Endothelial cell of umbilical vein (primary cell): ENCODE data around the gene PCYT1B. TPM values are rescaled to one million over a fixed set of nuclear protein-coding genes. Genes with fewer than 3 reads are reported as not detected.
A peak's percentile ranks its signal among the peaks of the same experiment; 100 is the strongest.

Experiments used
- BruUV-seq: library from RNA; stranded (reverse); fragments of 400-500 nt; replicated peaks from 2 replicates; lab custom pipeline; 2021; lab: Mats Ljungman, UMichigan
- CTCF ChIA-PET: fragments of 300-600, 350-600 bp; sonication (Branson Sonifier 250); formaldehyde crosslinking; loops from one replicate; lab custom pipeline; 2021; ENCODE audit warnings: antibody characterized with exemption, inconsistent platforms; lab: Charles Lee
- POLR2A ChIA-PET: fragments of 300-600, 350-600 bp; sonication (Branson Sonifier 250); formaldehyde crosslinking; loops from one replicate; lab custom pipeline; 2021; ENCODE audit warnings: antibody characterized with exemption, inconsistent platforms; lab: Charles Lee
- DNase-seq: peaks from one replicate; pipeline ENCODE4 v3.0.0-alpha.2; 2011; ENCODE audit warnings: low read depth, low spot score
- FAIRE-seq: peaks from 2 replicates; lab custom pipeline; 2011; peaks lifted over from hg19 to GRCh38; lab: Jason Lieb, UNC
- H2AFZ ChIP-seq: 2 replicates; pipeline ENCODE4 v1.6.0; 2012; ENCODE audit warnings: low read depth, low read length, control low read depth, inconsistent platforms
- H3K27ac ChIP-seq: 2 replicates; pipeline ENCODE4 v1.5.1; 2011; ENCODE audit warnings: low read depth, mild to moderate bottlenecking, control low read depth, low read length, moderate library complexity; ENCODE audit not compliant: insufficient read depth
- H3K27me3 ChIP-seq, 2 experiments: 2 replicates each; pipeline versions ENCODE4 v1.6.0 to v1.6.1; 2011; ENCODE audit warnings: low read length in 2 of 2, mixed read lengths in 1 of 2; ENCODE audit not compliant: control insufficient read depth in 2 of 2, insufficient read depth in 2 of 2
- H3K36me3 ChIP-seq, 2 experiments: 2 replicates in 1 of 2; 3 replicates in 1 of 2; pipeline ENCODE4 v1.5.1; 2011; ENCODE audit warnings: low read length in 2 of 2, mild to moderate bottlenecking in 1 of 2, moderate library complexity in 1 of 2; ENCODE audit not compliant: control insufficient read depth in 2 of 2, insufficient read depth in 2 of 2; ENCODE audit errors: extremely low read depth in 1 of 2
- H3K4me1 ChIP-seq: 3 replicates; pipeline ENCODE4 v1.5.1; 2011; ENCODE audit warnings: mild to moderate bottlenecking, low read length; ENCODE audit not compliant: control insufficient read depth, insufficient read depth; ENCODE audit errors: extremely low read depth
- H3K4me2 ChIP-seq: 2 replicates; pipeline ENCODE4 v1.6.1; 2011; ENCODE audit warnings: low read length, control low read depth, mixed read lengths; ENCODE audit not compliant: insufficient read depth
- H3K4me3 ChIP-seq, 3 experiments: fragments of 200-600 bp in 1 of 3; sonication (generic), shearing (Covaris generic) in 1 of 3; replicated peaks in 1 of 3; 2 replicates each; pipeline ENCODE4 v1.5.1; 2011 to 2016; ENCODE audit warnings: control low read depth in 3 of 3, low read length in 3 of 3, mild to moderate bottlenecking in 2 of 3, inconsistent platforms in 1 of 3, low read depth in 1 of 3, moderate library complexity in 1 of 3; ENCODE audit not compliant: insufficient read depth in 1 of 3
- H3K79me2 ChIP-seq: 2 replicates; pipeline ENCODE4 v1.6.0; 2012; ENCODE audit warnings: low read length, inconsistent platforms; ENCODE audit not compliant: control insufficient read depth, insufficient read depth
- H3K9ac ChIP-seq: replicated peaks from 2 replicates; pipeline ENCODE3; 2011; ENCODE audit warnings: low read length, control low read depth; ENCODE audit not compliant: insufficient read depth; ENCODE audit errors: extremely low read depth
- H3K9me1 ChIP-seq: replicated peaks from 3 replicates; pipeline ENCODE4 v1.6.0; 2011; ENCODE audit warnings: mild to moderate bottlenecking, low read length; ENCODE audit not compliant: control insufficient read depth, insufficient read depth; ENCODE audit errors: extremely low read depth
- H3K9me3 ChIP-seq: replicated peaks from 2 replicates; pipeline ENCODE4 v1.5.1; 2012; ENCODE audit warnings: low read length, inconsistent platforms; ENCODE audit not compliant: control insufficient read depth, insufficient read depth
- H4K20me1 ChIP-seq: replicated peaks from 2 replicates; pipeline ENCODE3; 2011; ENCODE audit warnings: mild to moderate bottlenecking, low read length; ENCODE audit not compliant: control insufficient read depth, insufficient read depth; ENCODE audit errors: extremely low read depth
- CTCF ChIP-seq, 2 donors: IDR thresholded peaks; 1 replicate in 1 of 2; 2 replicates in 1 of 2; pipeline ENCODE4 v1.5.1; 2011; ENCODE audit warnings: low read length in 2 of 2, mild to moderate bottlenecking in 2 of 2, moderate library complexity in 2 of 2, control low read depth in 1 of 2, inconsistent platforms in 1 of 2, low read depth in 1 of 2; ENCODE audit not compliant: insufficient read depth in 1 of 2; ENCODE audit errors: extremely low read depth in 1 of 2
- EZH2 ChIP-seq: IDR thresholded peaks from 2 replicates; pipeline ENCODE4 v1.6.1; 2012; ENCODE audit warnings: borderline replicate concordance, low read depth, mild to moderate bottlenecking, moderate library complexity, low read length, inconsistent platforms; ENCODE audit not compliant: severe bottlenecking
- FOS ChIP-seq: IDR thresholded peaks from 2 replicates; pipeline ENCODE4 v1.6.1; 2011; ENCODE audit warnings: mild to moderate bottlenecking, low read length, moderate library complexity, borderline replicate concordance; ENCODE audit not compliant: insufficient read depth
- GATA2 ChIP-seq: IDR thresholded peaks from 2 replicates; pipeline ENCODE4 v1.7.0; 2011; ENCODE audit warnings: low read depth, mild to moderate bottlenecking, moderate library complexity, mixed read lengths, low read length; ENCODE audit not compliant: insufficient read length, insufficient read depth
- JUN ChIP-seq: IDR thresholded peaks from 2 replicates; pipeline ENCODE4 v1.6.1; 2011; ENCODE audit warnings: borderline replicate concordance, low read depth; ENCODE audit not compliant: insufficient read length, insufficient read depth
- MYC ChIP-seq: IDR thresholded peaks from one replicate; pipeline ENCODE4 v1.6.1; 2011; ENCODE audit warnings: mild to moderate bottlenecking, low read depth, low read length
- POLR2A ChIP-seq: IDR thresholded peaks from 2 replicates; pipeline ENCODE4 v1.6.1; 2012; ENCODE audit warnings: low read depth, mild to moderate bottlenecking, control low read depth, low read length
- POLR2AphosphoS5 ChIP-seq: IDR thresholded peaks from 2 replicates; pipeline ENCODE4 v1.6.1; 2012; ENCODE audit warnings: low read depth, mild to moderate bottlenecking, control low read depth, low read length, moderate library complexity; ENCODE audit not compliant: insufficient read depth
- dilution Hi-C: fragments of 300-500 bp; cut with MboI; formaldehyde crosslinking; loops from one replicate; pipeline ENCODE4 v1.15.0; 2019; ENCODE audit warnings: low sequenced_read_pairs; ENCODE audit not compliant: extremely low pct_ligation_motif_present
- intact Hi-C: fragments of 100-400 bp; cut with micrococcal nuclease; formaldehyde crosslinking; loops from one replicate; pipeline ENCODE4 v1.10.0; 2022
- polyA plus RNA-seq, 4 experiments: library from polyadenylated mRNA; depleted of rRNA in 3 of 4; stranded (reverse) in 3 of 4; unstranded in 1 of 4; fragments of >200 nt; gene quantifications; 2 replicates each; pipeline versions ENCODE4 v1.2.1 to v1.2.3, GENCODE V29; 2011 to 2012; ENCODE audit warnings: missing spikeins in 1 of 4
- total RNA-seq: library from RNA; stranded (reverse); gene quantifications from 2 replicates; pipeline ENCODE4 v1.2.3, GENCODE V29; 2021
- TF ChIP-seq, protein P1 (sequence below): IDR thresholded peaks from 2 replicates; pipeline ENCODE4 v1.6.1; 2011; ENCODE audit not compliant: insufficient read depth, insufficient read length

The PCYT1B gene
- total and polyA plus RNA-seq, 2 donors (not counting 3 experiments of a cell fraction or from before 2014, with no cell fraction given): 0.33 to 1.3 TPM

DNA sequence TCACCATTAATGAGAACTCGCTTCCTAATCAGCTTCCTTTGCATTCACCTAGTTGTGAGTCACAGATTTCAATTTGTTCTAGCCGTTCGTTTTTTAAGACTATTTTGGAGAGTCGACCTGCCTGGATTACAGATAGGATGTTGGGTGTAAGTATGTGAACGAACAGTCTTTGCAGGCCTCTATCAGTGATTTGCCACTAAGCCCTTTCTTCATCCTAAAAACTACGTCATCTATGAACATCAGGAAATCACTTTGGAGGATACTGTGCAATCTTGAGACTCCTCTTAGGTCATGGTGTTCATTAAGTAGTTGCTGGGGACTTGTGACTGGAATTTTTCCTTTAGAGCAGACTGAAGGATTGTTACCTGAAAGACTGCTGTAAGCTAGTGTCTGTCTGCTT, 47.7 kb upstream of the PCYT1B start:
- dilution Hi-C loops: no loop called here
- H3K4me3 ChIP-seq: peak overlapping the region in 1 of 3 experiments; percentile 93
- H3K27ac ChIP-seq: no peak overlapping the region
- DNase-seq (peak; percentile 0), FAIRE-seq (peak; percentile 53)
- H3K79me2 ChIP-seq: peaks cover 38% of the 10 kb centered on the region
- H4K20me1 ChIP-seq: no peaks in the 10 kb centered on the region
- no peaks in the 10 kb centered on the region for H3K9me3 ChIP-seq
- H3K36me3 ChIP-seq: no peaks in the 10 kb centered on the region
- no peaks in the 10 kb centered on the region for H3K27me3 ChIP-seq
- ChIA-PET CTCF (interaction anchor here (1.6 kb wide), 1 partner anchor 18 kb away, joined by 4 read pairs; no protein-coding TSS in a partner anchor), POLR2A (interaction anchor here (0.6 kb wide), 1 partner anchor 452 kb away, joined by 7 read pairs; no protein-coding TSS in a partner anchor)
- H2AFZ ChIP-seq: no peak overlapping the region
- peak overlapping the region; percentile 95 for H3K4me2 ChIP-seq
- H3K9ac ChIP-seq: no peak overlapping the region
- no TSS peak for BruUV-seq
- intact Hi-C loops: no loop called here
- H3K9me1 ChIP-seq: no peaks in the 10 kb centered on the region
- peaks cover 5% of the 10 kb centered on the region for H3K4me1 ChIP-seq
- TF ChIP-seq MYC: no peak
- TF ChIP-seq POLR2AphosphoS5: no peak
- no peak for TF ChIP-seq EZH2
- no peak for TF ChIP-seq CTCF (IDR thresholded peaks at IDR 0.05; ENCODE audit: extremely low read depth in 1 of 2, insufficient read depth in 1 of 2, low read depth in 1 of 2, low read length in 2 of 2)
- no peak for TF ChIP-seq JUN
- no peak for TF ChIP-seq GATA2
- no peak for TF ChIP-seq POLR2A
- no peak for TF ChIP-seq FOS
- TF ChIP-seq, protein P1, sequence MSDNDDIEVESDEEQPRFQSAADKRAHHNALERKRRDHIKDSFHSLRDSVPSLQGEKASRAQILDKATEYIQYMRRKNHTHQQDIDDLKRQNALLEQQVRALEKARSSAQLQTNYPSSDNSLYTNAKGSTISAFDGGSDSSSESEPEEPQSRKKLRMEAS: no peak
